Stomach (tissue), 4 donors: Measurements from ENCODE around the gene NAV1.

ENCODE experiments used
- CTCF ChIP-seq, 7 experiments: fragments of 450-650 bp in 4 of 7; fragments of 200-600 bp in 3 of 7; sonication (generic) in 3 of 7; IDR thresholded peaks; one replicate each; pipeline ENCODE4 v1.5.1; 2016 to 2019; ENCODE audit warnings: antibody characterized with exemption in 7 of 7, control low read depth in 2 of 7, mild to moderate bottlenecking in 1 of 7
- EP300 ChIP-seq: sonication (generic); formaldehyde crosslinking; IDR thresholded peaks from one replicate; pipeline ENCODE4 v1.6.1; 2017; ENCODE audit warnings: antibody characterized with exemption
- POLR2AphosphoS5 ChIP-seq, 3 donors: sonication (generic); formaldehyde crosslinking; IDR thresholded peaks; one replicate each; pipeline ENCODE4 v1.6.1; 2016; ENCODE audit warnings: antibody characterized with exemption in 3 of 3

GRCh38 chr1:201511941-201512539 lies 26.9 kb upstream of the NAV1 start:
- TF ChIP-seq POLR2AphosphoS5 (IDR thresholded peaks at IDR 0.05), result peak in 2 of 3 donors; percentile 19 to 25
- TF ChIP-seq CTCF (IDR thresholded peaks at IDR 0.05), result peak in 1 of 7 experiments; percentile 17
- no peak for TF ChIP-seq EP300
